ENCODE results near the gene MACROD2.

The MACROD2 gene

DNA sequence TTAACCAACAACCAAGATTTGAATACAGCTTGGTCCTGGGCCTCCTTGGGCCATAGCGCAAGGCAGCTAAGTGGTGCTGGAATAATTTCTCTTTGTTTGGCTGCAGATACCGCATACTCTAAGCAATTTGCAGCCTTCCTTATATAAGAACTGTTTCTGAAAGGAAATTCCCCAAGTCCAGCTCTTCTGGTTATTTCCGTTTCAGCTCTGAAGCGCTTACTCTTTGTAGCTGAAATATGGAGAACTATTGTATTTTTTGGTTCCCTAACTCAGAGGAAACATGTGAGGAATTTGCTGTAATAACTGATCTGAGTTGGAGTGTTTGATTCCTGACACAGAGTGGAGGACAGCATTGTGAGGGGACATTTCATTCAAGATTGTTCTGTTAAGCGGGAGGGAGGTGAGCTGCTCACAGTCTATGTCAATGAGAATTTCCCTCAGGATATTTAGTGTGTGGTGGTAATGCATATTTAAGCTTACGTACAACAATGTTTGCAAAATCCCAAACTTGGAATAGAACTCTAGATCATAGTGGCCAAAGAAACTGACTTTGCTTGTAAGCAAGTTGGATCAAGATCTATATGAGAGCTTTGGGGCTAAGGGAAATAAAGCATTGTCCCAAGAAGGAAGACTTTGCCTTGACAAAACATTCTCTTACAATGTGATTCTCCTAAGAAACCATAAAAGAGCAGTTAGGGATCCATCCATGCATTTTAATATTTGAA, 918.7 kb downstream of the MACROD2 start:
- DNase-seq (ENCODE audit: extremely low read depth, low read depth), result no peak
- TF ChIP-seq, protein P1, sequence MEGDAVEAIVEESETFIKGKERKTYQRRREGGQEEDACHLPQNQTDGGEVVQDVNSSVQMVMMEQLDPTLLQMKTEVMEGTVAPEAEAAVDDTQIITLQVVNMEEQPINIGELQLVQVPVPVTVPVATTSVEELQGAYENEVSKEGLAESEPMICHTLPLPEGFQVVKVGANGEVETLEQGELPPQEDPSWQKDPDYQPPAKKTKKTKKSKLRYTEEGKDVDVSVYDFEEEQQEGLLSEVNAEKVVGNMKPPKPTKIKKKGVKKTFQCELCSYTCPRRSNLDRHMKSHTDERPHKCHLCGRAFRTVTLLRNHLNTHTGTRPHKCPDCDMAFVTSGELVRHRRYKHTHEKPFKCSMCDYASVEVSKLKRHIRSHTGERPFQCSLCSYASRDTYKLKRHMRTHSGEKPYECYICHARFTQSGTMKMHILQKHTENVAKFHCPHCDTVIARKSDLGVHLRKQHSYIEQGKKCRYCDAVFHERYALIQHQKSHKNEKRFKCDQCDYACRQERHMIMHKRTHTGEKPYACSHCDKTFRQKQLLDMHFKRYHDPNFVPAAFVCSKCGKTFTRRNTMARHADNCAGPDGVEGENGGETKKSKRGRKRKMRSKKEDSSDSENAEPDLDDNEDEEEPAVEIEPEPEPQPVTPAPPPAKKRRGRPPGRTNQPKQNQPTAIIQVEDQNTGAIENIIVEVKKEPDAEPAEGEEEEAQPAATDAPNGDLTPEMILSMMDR (IDR thresholded peaks at IDR 0.05; ENCODE audit: low read depth, low read length), result no peak

- TF ChIP-seq, protein P1 (IDR thresholded peaks at IDR 0.05; ENCODE audit: low read depth, low read length), result no peak
- no peak for DNase-seq (ENCODE audit: extremely low read depth, low read depth)
Measured at GRCh38 chr20:14914633-14915032, 919.3 kb downstream of the MACROD2 start.

GRCh38 chr20:14915356-14915755, 920.0 kb downstream of the MACROD2 start:
- TF ChIP-seq, protein P1 (IDR thresholded peaks at IDR 0.05; ENCODE audit: low read depth, low read length), result no peak
- DNase-seq (ENCODE audit: extremely low read depth, low read depth), result no peak

DNA sequence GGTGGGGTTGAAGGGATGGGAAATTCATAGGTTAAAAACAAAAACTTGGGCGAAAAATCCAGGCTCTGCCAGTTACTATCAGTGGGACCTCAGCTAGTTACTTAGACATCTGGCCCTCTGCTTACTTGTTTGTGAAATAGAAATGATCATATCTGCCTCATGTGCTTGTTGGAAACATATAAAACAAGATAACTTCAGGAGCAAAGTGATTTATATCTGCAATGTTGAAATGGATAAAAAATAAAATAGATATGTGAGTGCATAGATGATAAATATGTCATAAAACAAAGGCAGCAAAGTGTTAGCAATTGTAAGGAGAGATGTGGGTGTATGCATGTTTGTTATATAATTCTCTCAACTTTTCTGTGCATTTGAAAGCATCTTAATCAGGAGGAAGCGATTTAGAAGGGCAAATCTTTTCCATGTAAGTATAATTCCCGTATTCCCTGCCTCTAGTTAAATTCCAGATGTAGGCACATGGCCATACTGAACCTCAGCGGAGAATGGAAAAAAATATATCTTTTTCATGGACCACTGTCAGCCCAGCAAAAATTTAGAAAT, 921.1 kb downstream of the MACROD2 start:
- no peak for DNase-seq (ENCODE audit: extremely low read depth, low read depth)
- TF ChIP-seq, protein P1 (IDR thresholded peaks at IDR 0.05; ENCODE audit: low read depth, low read length), result no peak

- TF ChIP-seq, protein P1 (IDR thresholded peaks at IDR 0.05; ENCODE audit: low read depth, low read length), result no peak
- DNase-seq (ENCODE audit: extremely low read depth, low read depth), result no peak
Measured at GRCh38 chr20:14918281-14918680, 923.0 kb downstream of the MACROD2 start.

GRCh38 chr20:14918976-14919375, 923.7 kb downstream of the MACROD2 start:
- TF ChIP-seq, protein P1 (IDR thresholded peaks at IDR 0.05; ENCODE audit: low read depth, low read length), result no peak
- DNase-seq (ENCODE audit: extremely low read depth, low read depth), result no peak

DNA sequence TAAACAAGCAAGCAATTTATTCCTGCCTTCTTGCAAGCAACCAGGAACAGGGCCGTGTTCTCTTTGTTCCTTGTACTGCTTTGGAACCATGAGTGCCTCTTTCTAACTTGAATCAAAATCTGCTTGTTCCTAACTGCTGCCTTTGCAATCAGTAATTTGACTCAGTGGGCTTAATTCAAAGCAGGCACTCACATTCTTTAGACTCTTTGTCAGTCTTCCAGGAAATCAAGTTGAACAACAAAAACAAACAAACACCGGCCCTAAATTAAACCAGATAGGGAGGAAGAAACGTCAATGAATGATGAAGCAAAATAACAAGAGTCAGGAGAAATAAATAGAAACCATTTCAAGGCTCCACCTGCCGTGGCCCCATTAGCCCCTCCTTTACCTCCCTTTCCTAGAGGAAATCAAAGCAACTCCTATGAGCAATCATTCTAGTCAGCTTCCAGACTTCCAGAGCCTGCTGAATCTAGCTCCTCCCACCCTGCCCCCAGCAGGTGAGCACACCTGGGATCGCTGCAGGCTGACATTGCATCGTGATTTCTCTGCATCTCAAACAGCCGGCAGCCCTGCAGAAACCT, 924.3 kb downstream of the MACROD2 start:
- TF ChIP-seq, protein P1 (IDR thresholded peaks at IDR 0.05; ENCODE audit: low read depth, low read length), result no peak
- peak; percentile 83 for DNase-seq (ENCODE audit: extremely low read depth, low read depth)

Measured in AG09319 (cell line).